ENCODE data around the gene SLCO4C1. TPM values are rescaled to one million over a fixed set of nuclear protein-coding genes. Genes with fewer than 3 reads are reported as not detected.

SLCO4C1 gene
- total and polyA plus RNA-seq, 2 of the 13 experiments (the other 11 are each of a cell fraction or from before 2014, with no cell fraction given) = 1.3 to 7.8 TPM

DNA sequence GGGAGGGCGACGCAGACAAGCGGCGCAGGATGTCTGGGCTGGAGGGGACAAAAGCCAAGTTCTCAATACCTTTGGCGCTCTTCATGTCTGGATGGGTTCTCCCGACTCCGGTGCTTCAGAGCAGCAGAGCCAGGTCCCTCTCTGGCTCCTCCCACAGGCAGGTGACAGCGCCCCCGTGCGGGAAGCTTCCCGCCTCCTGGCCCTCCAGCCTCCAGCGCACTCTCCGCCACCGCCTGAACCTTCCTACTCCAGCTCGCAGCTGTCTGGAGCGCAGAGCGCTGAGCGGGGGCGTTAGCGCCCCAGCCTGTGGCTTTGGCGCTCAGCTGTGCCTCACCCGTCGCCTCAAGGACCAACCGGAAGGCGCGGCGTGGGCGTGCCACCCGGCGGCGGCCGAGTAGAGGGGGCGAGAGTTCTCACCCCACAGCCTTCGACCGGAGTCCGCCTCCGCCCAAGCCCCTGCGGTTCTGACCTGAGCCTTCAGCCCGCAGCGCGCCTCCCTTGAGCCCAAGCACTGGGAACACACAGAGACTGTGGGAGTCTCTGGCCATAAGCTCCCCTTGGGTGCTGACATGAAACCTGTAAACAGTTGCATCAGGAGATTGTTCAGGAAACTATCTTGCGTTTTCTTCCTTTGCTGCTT, at the start of gene SLCO4C1 (continued):
- peak; percentile 100 for TF ChIP-seq MYPOP (CRISPR knock-in tag; IDR thresholded peaks at IDR 0.05)
- TF ChIP-seq TEAD3 (CRISPR knock-in tag; optimal IDR thresholded peaks at IDR 0.05; ENCODE audit: borderline replicate concordance) = peak; percentile 31
- TF ChIP-seq ZNF724P (CRISPR knock-in tag; IDR thresholded peaks at IDR 0.05; ENCODE audit: borderline replicate concordance) = peak; percentile 87; the same call in 1 of the 2 replicates
- TF ChIP-seq ZNF709 (CRISPR knock-in tag; IDR thresholded peaks at IDR 0.05) = peak; percentile 51; the same call in 1 of the 2 replicates
- no peak; the same call in 1 of the 2 replicates for TF ChIP-seq ZSCAN29 (CRISPR knock-in tag; conservative IDR thresholded peaks at IDR 0.05)
- TF ChIP-seq ARNT (IDR thresholded peaks at IDR 0.05) = no peak
- no peak for TF ChIP-seq MAFF (IDR thresholded peaks at IDR 0.05; ENCODE audit: low read depth, low read length)
- TF ChIP-seq, protein P1, sequence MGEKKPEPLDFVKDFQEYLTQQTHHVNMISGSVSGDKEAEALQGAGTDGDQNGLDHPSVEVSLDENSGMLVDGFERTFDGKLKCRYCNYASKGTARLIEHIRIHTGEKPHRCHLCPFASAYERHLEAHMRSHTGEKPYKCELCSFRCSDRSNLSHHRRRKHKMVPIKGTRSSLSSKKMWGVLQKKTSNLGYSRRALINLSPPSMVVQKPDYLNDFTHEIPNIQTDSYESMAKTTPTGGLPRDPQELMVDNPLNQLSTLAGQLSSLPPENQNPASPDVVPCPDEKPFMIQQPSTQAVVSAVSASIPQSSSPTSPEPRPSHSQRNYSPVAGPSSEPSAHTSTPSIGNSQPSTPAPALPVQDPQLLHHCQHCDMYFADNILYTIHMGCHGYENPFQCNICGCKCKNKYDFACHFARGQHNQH (CRISPR knock-in tag; IDR thresholded peaks at IDR 0.05) = peak; percentile 71
- no peak for TF ChIP-seq JUND (CRISPR knock-in tag; IDR thresholded peaks at IDR 0.05)
- TF ChIP-seq ZNF24 (IDR thresholded peaks at IDR 0.05) = no peak
- no peak for TF ChIP-seq TRIM24 (CRISPR knock-in tag; IDR thresholded peaks at IDR 0.05)
- peak; percentile 98 for TF ChIP-seq KDM3A (CRISPR knock-in tag; IDR thresholded peaks at IDR 0.05; ENCODE audit: low read depth)
- TF ChIP-seq DDIT3 (CRISPR knock-in tag; IDR thresholded peaks at IDR 0.05) = no peak
- TF ChIP-seq, protein P2, sequence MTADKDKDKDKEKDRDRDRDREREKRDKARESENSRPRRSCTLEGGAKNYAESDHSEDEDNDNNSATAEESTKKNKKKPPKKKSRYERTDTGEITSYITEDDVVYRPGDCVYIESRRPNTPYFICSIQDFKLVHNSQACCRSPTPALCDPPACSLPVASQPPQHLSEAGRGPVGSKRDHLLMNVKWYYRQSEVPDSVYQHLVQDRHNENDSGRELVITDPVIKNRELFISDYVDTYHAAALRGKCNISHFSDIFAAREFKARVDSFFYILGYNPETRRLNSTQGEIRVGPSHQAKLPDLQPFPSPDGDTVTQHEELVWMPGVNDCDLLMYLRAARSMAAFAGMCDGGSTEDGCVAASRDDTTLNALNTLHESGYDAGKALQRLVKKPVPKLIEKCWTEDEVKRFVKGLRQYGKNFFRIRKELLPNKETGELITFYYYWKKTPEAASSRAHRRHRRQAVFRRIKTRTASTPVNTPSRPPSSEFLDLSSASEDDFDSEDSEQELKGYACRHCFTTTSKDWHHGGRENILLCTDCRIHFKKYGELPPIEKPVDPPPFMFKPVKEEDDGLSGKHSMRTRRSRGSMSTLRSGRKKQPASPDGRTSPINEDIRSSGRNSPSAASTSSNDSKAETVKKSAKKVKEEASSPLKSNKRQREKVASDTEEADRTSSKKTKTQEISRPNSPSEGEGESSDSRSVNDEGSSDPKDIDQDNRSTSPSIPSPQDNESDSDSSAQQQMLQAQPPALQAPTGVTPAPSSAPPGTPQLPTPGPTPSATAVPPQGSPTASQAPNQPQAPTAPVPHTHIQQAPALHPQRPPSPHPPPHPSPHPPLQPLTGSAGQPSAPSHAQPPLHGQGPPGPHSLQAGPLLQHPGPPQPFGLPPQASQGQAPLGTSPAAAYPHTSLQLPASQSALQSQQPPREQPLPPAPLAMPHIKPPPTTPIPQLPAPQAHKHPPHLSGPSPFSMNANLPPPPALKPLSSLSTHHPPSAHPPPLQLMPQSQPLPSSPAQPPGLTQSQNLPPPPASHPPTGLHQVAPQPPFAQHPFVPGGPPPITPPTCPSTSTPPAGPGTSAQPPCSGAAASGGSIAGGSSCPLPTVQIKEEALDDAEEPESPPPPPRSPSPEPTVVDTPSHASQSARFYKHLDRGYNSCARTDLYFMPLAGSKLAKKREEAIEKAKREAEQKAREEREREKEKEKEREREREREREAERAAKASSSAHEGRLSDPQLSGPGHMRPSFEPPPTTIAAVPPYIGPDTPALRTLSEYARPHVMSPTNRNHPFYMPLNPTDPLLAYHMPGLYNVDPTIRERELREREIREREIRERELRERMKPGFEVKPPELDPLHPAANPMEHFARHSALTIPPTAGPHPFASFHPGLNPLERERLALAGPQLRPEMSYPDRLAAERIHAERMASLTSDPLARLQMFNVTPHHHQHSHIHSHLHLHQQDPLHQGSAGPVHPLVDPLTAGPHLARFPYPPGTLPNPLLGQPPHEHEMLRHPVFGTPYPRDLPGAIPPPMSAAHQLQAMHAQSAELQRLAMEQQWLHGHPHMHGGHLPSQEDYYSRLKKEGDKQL (CRISPR knock-in tag; IDR thresholded peaks at IDR 0.05; ENCODE audit: low read depth) = peak; percentile 55; the same call in 1 of the 2 replicates
- TF ChIP-seq ZBTB7B (CRISPR knock-in tag; IDR thresholded peaks at IDR 0.05) = peak; percentile 39; the same call in 1 of the 2 replicates
- TF ChIP-seq SAP130 (CRISPR knock-in tag; IDR thresholded peaks at IDR 0.05; ENCODE audit: low read depth) = peak; percentile 73
- TF ChIP-seq EHMT2 (IDR thresholded peaks at IDR 0.05; ENCODE audit: borderline replicate concordance, low read depth, low read length) = no peak
- 0 out of 2 replicates have a peak, but pooled peaks have one; percentile 33 for TF ChIP-seq YEATS2 (CRISPR knock-in tag; IDR thresholded peaks at IDR 0.05; ENCODE audit: borderline replicate concordance)
- TF ChIP-seq HOXA7 (CRISPR knock-in tag; IDR thresholded peaks at IDR 0.05) = no peak
- no peak for TF ChIP-seq CAMTA2 (CRISPR knock-in tag; IDR thresholded peaks at IDR 0.05; ENCODE audit: borderline replicate concordance)
- no peak; the same call in 1 of the 2 replicates for TF ChIP-seq SP2 (CRISPR knock-in tag; IDR thresholded peaks at IDR 0.05)
- TF ChIP-seq, protein P3, sequence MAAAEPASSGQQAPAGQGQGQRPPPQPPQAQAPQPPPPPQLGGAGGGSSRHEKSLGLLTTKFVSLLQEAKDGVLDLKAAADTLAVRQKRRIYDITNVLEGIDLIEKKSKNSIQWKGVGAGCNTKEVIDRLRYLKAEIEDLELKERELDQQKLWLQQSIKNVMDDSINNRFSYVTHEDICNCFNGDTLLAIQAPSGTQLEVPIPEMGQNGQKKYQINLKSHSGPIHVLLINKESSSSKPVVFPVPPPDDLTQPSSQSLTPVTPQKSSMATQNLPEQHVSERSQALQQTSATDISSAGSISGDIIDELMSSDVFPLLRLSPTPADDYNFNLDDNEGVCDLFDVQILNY (CRISPR knock-in tag; conservative IDR thresholded peaks at IDR 0.05) = peak; percentile 65; the same call in 1 of the 2 replicates
